IPS-20b (cell line): ENCODE data around the gene USP7.
"Not testable (repeated sequence)": the region's sequence is repeated elsewhere in the genome, so short reads cannot be mapped to it uniquely, and the experiment has no call there.

ENCODE experiments used
- H3K27ac ChIP-seq: one replicate; pipeline ENCODE4 v1.5.1; 2013; ENCODE audit warnings: low read length
- H3K27me3 ChIP-seq: 2 replicates; pipeline ENCODE4 v1.6.1; 2013; ENCODE audit warnings: mild to moderate bottlenecking, low read length, inconsistent platforms; ENCODE audit not compliant: insufficient read depth
- H3K36me3 ChIP-seq: 2 replicates; pipeline ENCODE4 v1.6.1; 2013; ENCODE audit warnings: low read depth, mild to moderate bottlenecking, inconsistent platforms, low read length, moderate library complexity; ENCODE audit not compliant: insufficient read depth
- H3K4me1 ChIP-seq: 2 replicates; pipeline ENCODE4 v1.6.1; 2013; ENCODE audit warnings: mild to moderate bottlenecking, control low read depth, inconsistent platforms, low read length, moderate library complexity; ENCODE audit not compliant: insufficient read depth
- H3K4me3 ChIP-seq: 2 replicates; pipeline ENCODE4 v1.5.1; 2013; ENCODE audit warnings: mild to moderate bottlenecking, low read length, inconsistent platforms
- H3K9ac ChIP-seq: 2 replicates; pipeline ENCODE4 v1.6.1; 2013; ENCODE audit warnings: low read depth, mild to moderate bottlenecking, inconsistent platforms, low read length, moderate library complexity
- H3K9me3 ChIP-seq: 2 replicates; pipeline ENCODE4 v1.6.1; 2013; ENCODE audit warnings: mild to moderate bottlenecking, low read depth, low read length, inconsistent platforms; ENCODE audit not compliant: insufficient read depth

Gene USP7

DNA sequence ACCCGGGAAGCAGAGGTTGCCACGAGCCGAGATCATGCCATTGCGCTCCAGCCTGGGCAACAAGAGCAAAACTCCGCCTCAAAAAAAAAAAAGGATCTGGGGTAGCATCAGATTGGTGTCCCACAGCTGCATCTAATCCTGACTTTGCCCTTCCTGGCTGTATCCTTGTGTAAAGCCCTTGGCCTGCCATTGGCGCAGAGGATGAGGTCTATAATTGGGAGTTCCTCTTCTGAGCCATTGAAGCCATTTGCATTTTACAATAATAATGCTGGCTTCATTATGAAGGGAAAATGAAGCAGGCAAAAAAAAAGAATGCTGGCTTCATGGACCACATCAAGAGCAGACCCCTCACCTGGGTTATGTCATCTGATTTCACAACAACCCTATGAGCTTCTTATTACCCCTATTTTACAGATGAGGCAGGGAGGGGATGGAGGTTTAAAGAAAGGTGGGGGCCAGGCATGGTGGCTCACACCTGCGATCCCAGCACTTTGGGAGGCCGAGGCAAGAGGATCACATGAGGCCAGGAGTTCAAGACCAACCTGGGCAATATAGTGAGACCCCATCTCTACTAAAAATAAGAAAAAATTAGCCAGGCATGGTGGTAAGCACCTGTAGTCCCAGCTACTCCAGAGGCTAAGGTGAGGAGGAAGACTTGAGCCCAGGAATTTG lies 82.7 kb downstream of the USP7 start:
- Histone ChIP-seq H3K9ac (no peak overlapping the region), H3K9me3 (no peaks in the 10 kb centered on the region), H3K36me3 (no peaks in the 10 kb centered on the region), H3K27me3 (no peaks in the 10 kb centered on the region), H3K4me3 (no peak overlapping the region), H3K27ac (no peak overlapping the region), H3K4me1 (peaks cover 9% of the 10 kb centered on the region)

DNA sequence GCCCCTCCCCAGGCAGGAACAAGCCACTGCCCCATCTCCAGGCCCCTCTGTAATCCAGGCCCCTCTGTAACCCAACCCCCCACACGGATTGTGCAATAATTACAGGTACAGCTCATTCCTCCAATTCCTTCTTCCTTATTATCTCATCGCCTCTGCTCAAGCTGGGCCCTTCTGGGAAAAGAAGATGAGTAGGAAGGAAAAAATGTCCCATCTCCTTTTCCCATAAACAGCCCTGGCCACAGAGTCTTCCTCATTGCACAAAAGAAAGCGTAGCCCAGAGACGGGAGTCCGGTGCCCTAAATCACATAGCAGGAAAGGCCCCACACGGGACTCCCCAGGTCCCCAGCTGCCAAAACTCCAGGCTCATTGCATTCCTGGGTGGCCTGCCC lies 85.2 kb downstream of the USP7 start:
- no peaks in the 10 kb centered on the region for H3K27me3 ChIP-seq
- H3K9me3 ChIP-seq, result no peaks in the 10 kb centered on the region
- H3K4me1 ChIP-seq, result peaks cover 4% of the 10 kb centered on the region; the same call in 1 of the 2 replicates
- no peaks in the 10 kb centered on the region for H3K36me3 ChIP-seq
- peak overlapping the region; percentile 9; the same call in 1 of the 2 replicates for H3K9ac ChIP-seq
- no peak overlapping the region for H3K27ac ChIP-seq
- no peak overlapping the region for H3K4me3 ChIP-seq

DNA sequence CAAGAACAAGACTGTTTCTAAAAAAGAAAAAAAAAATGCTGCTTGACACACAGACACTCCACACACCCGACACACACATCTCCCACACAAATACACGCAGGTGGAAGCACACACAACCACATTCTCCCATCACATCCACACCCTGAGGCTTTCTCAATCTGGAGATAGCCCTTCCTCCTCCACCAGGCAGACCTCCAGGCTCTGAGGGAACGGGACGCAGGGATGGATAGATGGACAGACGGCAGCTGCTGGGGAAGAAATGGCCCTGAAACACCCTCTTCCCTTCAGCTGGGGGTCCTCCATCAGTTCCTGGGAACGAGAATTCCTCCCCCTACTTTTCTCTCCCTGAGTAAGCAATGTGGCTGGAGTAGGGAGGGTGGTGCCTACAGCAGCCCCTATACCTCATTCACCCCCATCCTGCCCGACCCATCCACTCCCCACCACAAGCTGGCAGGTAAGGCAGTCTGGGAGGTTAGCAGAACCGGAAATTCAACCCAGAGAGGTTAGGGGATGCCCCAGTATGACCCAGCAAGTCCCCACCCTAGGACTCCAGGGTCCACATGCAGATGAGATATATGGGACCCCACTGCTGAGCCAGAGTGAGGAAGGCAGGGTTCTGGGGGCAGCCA lies 85.7 kb downstream of the USP7 start:
- Histone ChIP-seq H3K27me3 (no peaks in the 10 kb centered on the region), H3K4me1 (peaks cover 4% of the 10 kb centered on the region; the same call in 1 of the 2 replicates), H3K4me3 (no peak overlapping the region), H3K36me3 (no peaks in the 10 kb centered on the region), H3K9ac (peak overlapping the region; percentile 9; the same call in 1 of the 2 replicates), H3K27ac (no peak overlapping the region), H3K9me3 (no peaks in the 10 kb centered on the region)

DNA sequence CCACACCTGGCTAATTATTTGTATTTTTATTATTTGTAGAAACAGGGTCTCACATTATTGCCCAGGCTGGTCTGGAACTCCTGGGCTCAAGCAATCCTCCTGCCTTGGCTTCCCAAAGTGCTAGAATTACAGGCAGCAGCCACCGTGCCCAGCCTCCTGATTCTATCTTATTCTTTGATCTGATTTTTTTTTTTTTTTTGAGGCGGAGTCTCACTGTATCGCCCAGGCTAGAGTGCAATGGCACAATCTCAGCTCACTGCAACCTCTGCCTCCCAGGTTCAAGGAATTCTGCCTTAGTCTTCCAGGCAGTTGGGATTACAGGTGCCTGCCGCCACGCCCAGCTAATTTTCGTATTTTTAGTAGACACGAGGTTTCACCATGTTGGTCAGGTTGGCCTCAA lies 88.4 kb downstream of the USP7 start:
- H3K27ac ChIP-seq, H3K4me1 ChIP-seq, H3K4me3 ChIP-seq, H3K27me3 ChIP-seq, H3K9me3 ChIP-seq, H3K9ac ChIP-seq, H3K36me3 ChIP-seq: not testable (repeated sequence)

DNA sequence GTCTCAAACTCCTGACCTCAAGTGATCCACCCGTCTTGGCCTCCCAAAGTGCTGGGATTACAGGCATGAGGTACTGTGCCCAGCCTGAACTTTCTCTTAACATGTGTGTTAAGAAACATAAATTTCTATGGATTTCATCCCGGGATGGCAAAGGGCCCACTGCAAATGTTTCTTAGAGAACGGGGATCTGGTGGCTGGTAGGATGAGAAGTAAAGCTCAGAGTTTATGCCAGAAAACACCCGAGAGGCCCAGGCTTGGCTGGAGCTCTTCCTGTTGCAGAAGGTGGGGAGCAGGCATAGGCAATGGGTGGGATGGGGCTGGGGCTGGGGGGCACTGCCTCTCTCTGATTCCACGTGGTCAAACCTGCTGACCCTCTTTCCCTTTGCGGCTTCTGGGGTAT lies 89.3 kb downstream of the USP7 start:
- no peak overlapping the region for H3K27ac ChIP-seq
- H3K9ac ChIP-seq, result no peak overlapping the region
- no peaks in the 10 kb centered on the region for H3K9me3 ChIP-seq
- no peak overlapping the region for H3K4me3 ChIP-seq
- no peaks in the 10 kb centered on the region for H3K36me3 ChIP-seq
- no peaks in the 10 kb centered on the region for H3K27me3 ChIP-seq
- peaks cover 5% of the 10 kb centered on the region; the same call in 1 of the 2 replicates for H3K4me1 ChIP-seq

DNA sequence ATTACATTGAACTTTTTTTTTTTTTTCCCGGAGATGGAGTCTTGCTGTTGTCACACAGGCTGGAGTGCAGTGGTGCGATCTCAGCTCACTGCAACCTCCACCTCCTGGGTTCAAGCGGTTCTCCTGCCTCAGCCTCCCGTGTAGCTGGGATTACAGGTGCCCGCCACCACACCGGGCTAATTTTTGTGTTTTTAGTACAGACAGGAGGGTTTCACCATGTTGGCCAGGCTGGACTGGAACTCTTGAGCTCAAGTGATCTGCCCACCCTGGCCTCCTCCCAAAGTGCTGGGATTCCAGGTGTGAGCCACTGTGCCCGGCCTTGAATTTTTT lies 89.9 kb downstream of the USP7 start:
- not testable (repeated sequence) for H3K9ac ChIP-seq, H3K9me3 ChIP-seq, H3K4me1 ChIP-seq, H3K27me3 ChIP-seq, H3K27ac ChIP-seq, H3K36me3 ChIP-seq, H3K4me3 ChIP-seq

DNA sequence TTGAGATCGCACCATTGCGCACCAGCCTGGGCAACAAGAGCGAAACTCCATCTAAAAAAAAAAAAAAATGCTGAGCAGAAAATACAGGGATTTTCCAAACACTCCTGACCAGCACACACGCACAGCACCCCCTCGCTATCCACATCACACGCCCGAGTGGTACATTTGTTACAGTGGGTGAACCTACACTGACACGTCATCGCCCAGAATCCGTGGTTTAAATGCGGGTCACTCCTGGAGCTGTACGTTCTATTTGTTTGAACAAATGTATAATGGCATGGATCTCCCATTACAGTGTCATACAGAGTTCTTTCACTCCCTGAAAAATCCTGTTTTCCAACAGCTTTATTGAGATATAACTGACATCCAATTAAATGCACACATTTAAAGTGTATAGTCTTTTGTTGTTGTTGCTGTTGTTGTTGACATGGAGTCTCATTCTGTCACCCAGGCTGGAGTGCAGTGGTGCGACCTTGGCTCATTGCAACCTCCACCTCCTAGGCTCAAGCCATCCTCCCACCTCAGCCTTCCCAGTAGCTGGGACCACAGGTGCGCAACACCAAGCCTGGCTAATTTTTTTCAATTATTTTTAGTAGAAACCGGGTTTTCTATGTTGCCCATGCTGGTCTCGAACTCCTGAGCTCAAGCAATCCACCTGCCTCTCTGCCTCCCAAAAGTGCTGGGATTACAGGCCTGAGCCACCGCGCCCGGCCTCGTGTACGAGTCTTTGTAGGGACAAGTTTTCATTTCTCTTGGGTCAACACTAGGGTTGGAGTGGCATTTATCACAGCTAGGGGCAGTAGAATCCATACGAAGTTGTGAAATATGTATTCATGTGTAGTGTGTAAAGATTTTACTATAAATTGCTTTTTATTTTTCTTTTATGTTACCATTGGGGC lies 90.5 kb downstream of the USP7 start:
- no peaks in the 10 kb centered on the region for H3K27me3 ChIP-seq
- H3K4me3 ChIP-seq, result no peak overlapping the region
- H3K36me3 ChIP-seq, result no peaks in the 10 kb centered on the region
- H3K9ac ChIP-seq, result no peak overlapping the region
- H3K27ac ChIP-seq, result no peak overlapping the region
- peaks cover 3% of the 10 kb centered on the region; the same call in 1 of the 2 replicates for H3K4me1 ChIP-seq
- H3K9me3 ChIP-seq, result no peaks in the 10 kb centered on the region

DNA sequence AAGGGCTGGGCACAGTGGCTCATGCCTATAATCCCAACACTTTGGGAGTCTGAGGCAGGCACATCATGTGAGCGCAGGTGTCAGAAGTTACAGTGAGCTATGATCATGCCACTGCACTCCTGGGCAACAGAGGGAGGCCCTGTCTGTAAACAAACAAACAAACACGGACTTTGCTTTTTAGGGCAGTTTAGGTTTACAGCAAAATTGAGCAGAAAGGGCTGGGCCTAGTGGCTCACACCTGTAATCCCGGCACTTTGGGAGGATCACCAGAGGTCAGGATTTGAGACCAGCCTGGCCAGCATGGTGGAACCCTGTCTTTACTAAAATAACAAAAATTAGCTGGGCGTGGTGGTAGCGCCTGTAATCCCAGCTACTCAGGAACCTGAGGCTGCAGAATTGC lies 91.6 kb downstream of the USP7 start:
- Histone ChIP-seq H3K27me3 (no peaks in the 10 kb centered on the region), H3K4me3 (no peak overlapping the region), H3K9ac (no peak overlapping the region), H3K27ac (no peak overlapping the region), H3K36me3 (no peaks in the 10 kb centered on the region), H3K9me3 (no peaks in the 10 kb centered on the region), H3K4me1 (peaks cover 3% of the 10 kb centered on the region; the same call in 1 of the 2 replicates)

DNA sequence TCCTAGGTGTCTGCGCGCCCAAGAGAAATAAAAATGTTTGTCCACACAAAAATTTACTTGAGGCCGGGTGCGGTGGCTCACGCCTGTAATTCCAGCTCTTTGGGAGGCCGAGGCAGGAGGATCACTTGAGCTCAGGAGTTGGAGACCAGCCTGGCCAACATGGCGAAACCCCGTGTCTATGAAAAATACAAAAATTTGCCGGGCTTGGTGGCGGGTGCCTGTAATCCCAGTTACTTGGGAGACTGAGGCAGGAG lies 93.8 kb downstream of the USP7 start:
- H3K27me3 ChIP-seq, H3K36me3 ChIP-seq, H3K9me3 ChIP-seq, H3K27ac ChIP-seq, H3K4me3 ChIP-seq, H3K9ac ChIP-seq: not testable (repeated sequence)
- H3K4me1 ChIP-seq, result peaks cover 15% of the 10 kb centered on the region

DNA sequence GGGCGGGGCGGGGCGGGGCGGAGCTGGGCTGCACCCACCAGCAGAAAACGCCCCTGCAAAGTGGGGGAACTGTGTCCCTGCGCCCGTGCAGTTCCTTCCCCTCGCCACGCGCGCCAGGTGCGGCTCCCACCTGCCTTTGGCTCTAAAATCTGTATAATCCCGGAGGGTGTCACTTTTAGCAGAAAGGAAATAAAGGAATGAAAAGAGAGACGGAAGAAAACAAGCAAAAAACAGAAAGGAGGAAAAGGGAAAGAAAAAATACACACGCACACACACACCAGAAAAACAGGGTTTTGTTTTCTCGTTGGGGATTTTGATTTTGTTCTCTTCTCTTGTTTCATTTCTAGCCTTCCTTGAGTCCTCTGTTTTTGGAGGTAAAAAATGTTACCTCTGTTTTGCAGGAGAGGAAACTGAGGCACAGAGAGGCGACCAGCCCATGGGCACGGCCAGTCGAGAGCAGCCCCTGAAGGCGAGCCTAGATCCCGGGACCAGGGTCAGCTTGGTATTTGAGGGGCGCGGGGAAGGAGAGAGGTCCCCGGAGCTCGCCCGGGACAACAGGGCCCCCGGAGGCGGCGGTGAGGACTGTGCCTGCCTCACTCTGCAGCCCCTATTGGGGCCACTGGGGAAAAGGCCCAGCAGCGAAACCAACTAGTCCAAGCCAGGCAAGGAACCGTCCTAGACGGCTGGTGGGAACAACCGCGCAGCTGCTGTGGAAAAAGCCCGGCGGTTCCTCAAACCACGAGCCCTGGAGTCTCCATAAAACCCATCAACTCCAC lies 94.3 kb downstream of the USP7 start:
- Histone ChIP-seq H3K4me1 (peaks cover 20% of the 10 kb centered on the region), H3K4me3 (peak overlapping the region; percentile 78), H3K27me3 (no peaks in the 10 kb centered on the region), H3K27ac (peak overlapping the region; percentile 22), H3K36me3 (peaks cover 12% of the 10 kb centered on the region; the same call in 1 of the 2 replicates), H3K9me3 (no peaks in the 10 kb centered on the region), H3K9ac (peak overlapping the region; percentile 91; the same call in 1 of the 2 replicates)

DNA sequence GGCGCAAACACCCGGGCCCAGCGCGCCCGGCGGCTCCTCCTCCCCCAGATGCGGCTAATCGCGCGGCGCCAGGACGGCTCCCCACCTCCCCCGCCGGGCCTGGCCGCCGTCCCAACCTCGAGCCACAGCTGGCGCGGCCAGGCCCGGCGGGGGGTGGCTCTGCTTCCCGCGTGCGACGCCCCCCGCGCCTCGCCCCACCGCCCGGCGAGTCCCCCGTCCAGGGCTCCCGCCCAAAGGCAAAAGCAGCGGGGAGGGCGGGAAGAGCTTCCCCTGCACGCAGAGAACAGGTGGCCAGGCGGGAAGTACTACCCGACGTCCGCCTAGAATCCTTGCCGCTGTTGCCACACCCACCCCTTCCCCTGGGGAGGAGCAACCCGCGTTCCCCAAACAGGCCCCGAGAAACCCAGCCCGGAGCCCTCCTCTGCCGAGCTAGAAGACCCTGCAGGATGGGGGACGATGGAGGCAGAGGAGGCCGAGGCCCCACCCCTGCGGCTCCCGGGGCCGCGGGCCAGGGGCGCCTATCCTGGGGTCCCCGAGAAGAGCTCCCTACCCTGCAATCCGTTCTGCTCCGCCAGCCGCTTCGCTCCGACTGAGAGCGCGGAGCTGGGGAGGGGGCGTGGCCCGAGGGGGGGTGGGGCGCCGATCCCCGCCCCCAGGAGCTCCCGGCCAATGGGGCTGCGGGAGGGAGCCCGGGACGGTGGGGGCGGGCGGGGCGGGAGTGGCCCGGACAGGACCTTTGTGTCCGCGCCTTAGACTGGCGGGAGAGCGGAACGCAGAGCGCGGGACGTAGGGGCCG lies 95.1 kb downstream of the USP7 start, which contains the start of gene CARHSP1:
TSS of gene CARHSP1 (minus strand) at position 591 of the 796 bp plus-strand sequence. CDS start 9,678 bp downstream, outside the sequence.
- peaks cover 27% of the 10 kb centered on the region for H3K4me1 ChIP-seq
- peak within 1 kb of the TSS; percentile 22 for H3K27ac ChIP-seq
- peak within 1 kb of the TSS; percentile 83 for H3K4me3 ChIP-seq
- H3K9me3 ChIP-seq, result no peaks in the 10 kb centered on the region
- H3K36me3 ChIP-seq, result peaks cover 18% of the 10 kb centered on the region
- H3K27me3 ChIP-seq, result no peaks in the 10 kb centered on the region
- peak within 1 kb of the TSS; percentile 92 for H3K9ac ChIP-seq
